Mucosa of rectum (tissue), 2 donors: Measurements from ENCODE around the gene LRRC49.

ENCODE experiments used
- H3K27ac ChIP-seq, 2 donors: one replicate each; pipeline ENCODE4 v1.7.0; 2013; ENCODE audit warnings: inconsistent platforms in 2 of 2, low read depth in 2 of 2, low read length in 2 of 2
- H3K27me3 ChIP-seq, 2 donors: one replicate each; pipeline ENCODE4 v1.7.0; 2013; ENCODE audit warnings: low read length in 2 of 2; ENCODE audit not compliant: control insufficient read depth in 2 of 2, insufficient read depth in 2 of 2
- H3K36me3 ChIP-seq, 2 donors: one replicate each; pipeline ENCODE4 v1.7.0; 2013; ENCODE audit warnings: low read length in 2 of 2; ENCODE audit not compliant: control insufficient read depth in 2 of 2, insufficient read depth in 2 of 2
- H3K4me1 ChIP-seq, 2 donors: one replicate each; pipeline ENCODE4 v1.7.0; 2013; ENCODE audit warnings: low read length in 2 of 2, mild to moderate bottlenecking in 1 of 2; ENCODE audit not compliant: control insufficient read depth in 2 of 2, insufficient read depth in 2 of 2
- H3K4me3 ChIP-seq, 2 donors: one replicate each; pipeline ENCODE4 v1.7.0; 2013; ENCODE audit warnings: low read length in 2 of 2
- H3K9ac ChIP-seq, 2 donors: one replicate each; pipeline ENCODE4 v1.7.0; 2013; ENCODE audit warnings: low read length in 2 of 2, low read depth in 1 of 2, mild to moderate bottlenecking in 1 of 2
- H3K9me3 ChIP-seq, 2 donors: one replicate each; pipeline ENCODE4 v1.7.0; 2013; ENCODE audit warnings: low read length in 2 of 2; ENCODE audit not compliant: control insufficient read depth in 2 of 2
- donor health status: healthy.
- donor health status: Normal muscosa, but diverticular disease.

The LRRC49 gene

DNA sequence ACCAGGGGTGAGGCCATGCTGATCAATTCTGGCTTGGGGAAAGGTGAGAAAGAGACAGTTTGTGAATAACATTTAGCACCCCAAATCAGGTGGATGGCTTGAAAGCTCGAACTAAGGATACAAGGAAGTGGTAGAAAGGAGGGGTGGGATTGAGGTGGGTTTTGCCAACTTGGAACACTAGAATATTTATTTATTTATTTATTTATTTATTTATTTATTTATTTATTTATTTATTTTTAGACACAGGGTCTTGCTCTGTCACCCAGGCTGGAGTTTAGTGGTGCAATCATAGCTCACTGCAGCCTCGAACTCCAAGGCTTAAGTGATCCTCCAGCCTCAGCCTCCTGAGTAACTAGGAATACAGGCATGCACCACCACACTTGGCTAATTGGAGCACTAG is 191.6 kb downstream of the LRRC49 start:
- Histone ChIP-seq H3K36me3 (no peaks in the 10 kb centered on the region), H3K4me3 (no peak overlapping the region), H3K9ac (no peak overlapping the region), H3K9me3 (no peaks in the 10 kb centered on the region), H3K27ac (no peak overlapping the region), H3K27me3 (no peaks in the 10 kb centered on the region), H3K4me1 (peaks cover 7 to 21% of the 10 kb centered on the region in 2 donors)

GRCh38 chr15:71085809-71086208 is 193.2 kb downstream of the LRRC49 start:
- Histone ChIP-seq H3K9ac (no peak overlapping the region), H3K27me3 (no peaks in the 10 kb centered on the region), H3K4me3 (no peak overlapping the region), H3K27ac (no peak overlapping the region), H3K36me3 (no peaks in the 10 kb centered on the region), H3K4me1 (peaks cover 4 to 6% of the 10 kb centered on the region in 2 donors), H3K9me3 (no peaks in the 10 kb centered on the region)

- Histone ChIP-seq H3K36me3 (no peaks in the 10 kb centered on the region), H3K4me3 (no peak overlapping the region), H3K9me3 (no peaks in the 10 kb centered on the region), H3K27me3 (no peaks in the 10 kb centered on the region), H3K27ac (no peak overlapping the region), H3K9ac (no peak overlapping the region), H3K4me1 (peaks cover 3 to 7% of the 10 kb centered on the region in 2 donors)
Observed at GRCh38 chr15:71088155-71088554, 195.5 kb downstream of the LRRC49 start.

DNA sequence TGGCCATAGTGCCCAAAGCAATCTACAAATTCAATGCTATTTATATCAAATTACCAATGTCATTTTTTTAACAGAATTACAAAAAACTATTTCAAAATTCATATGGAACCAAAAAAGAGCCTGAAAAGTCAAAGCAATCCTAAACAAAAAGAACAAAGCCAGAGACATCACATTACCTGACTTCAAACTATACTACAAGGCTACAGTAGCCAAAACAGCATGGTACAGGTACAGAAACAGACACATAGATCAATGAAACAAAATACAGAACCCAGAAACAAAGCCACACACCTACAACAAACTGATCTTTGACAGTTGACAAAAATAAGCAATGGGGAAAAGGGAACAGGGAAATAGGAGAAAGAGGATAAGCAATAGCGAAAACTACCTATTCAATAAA is 196.1 kb downstream of the LRRC49 start:
- H3K27ac ChIP-seq: no peak overlapping the region
- no peak overlapping the region for H3K9ac ChIP-seq
- H3K9me3 ChIP-seq: no peaks in the 10 kb centered on the region
- H3K36me3 ChIP-seq: no peaks in the 10 kb centered on the region
- H3K4me1 ChIP-seq: peaks cover 3 to 10% of the 10 kb centered on the region in 2 donors
- H3K27me3 ChIP-seq: no peaks in the 10 kb centered on the region
- H3K4me3 ChIP-seq: no peak overlapping the region

GRCh38 chr15:71089801-71090200 is 197.2 kb downstream of the LRRC49 start:
- H3K27ac ChIP-seq: no peak overlapping the region
- H3K9ac ChIP-seq: no peak overlapping the region
- H3K36me3 ChIP-seq: no peaks in the 10 kb centered on the region
- peaks cover 0 to 12% of the 10 kb centered on the region in 2 donors for H3K4me1 ChIP-seq
- no peaks in the 10 kb centered on the region for H3K9me3 ChIP-seq
- H3K27me3 ChIP-seq: no peaks in the 10 kb centered on the region
- H3K4me3 ChIP-seq: no peak overlapping the region

GRCh38 chr15:71091601-71092000 is 199.0 kb downstream of the LRRC49 start:
- Histone ChIP-seq H3K4me1 (peaks cover 0 to 12% of the 10 kb centered on the region in 2 donors), H3K9ac (no peak overlapping the region), H3K36me3 (no peaks in the 10 kb centered on the region), H3K27ac (no peak overlapping the region), H3K9me3 (no peaks in the 10 kb centered on the region), H3K27me3 (no peaks in the 10 kb centered on the region), H3K4me3 (no peak overlapping the region)

DNA sequence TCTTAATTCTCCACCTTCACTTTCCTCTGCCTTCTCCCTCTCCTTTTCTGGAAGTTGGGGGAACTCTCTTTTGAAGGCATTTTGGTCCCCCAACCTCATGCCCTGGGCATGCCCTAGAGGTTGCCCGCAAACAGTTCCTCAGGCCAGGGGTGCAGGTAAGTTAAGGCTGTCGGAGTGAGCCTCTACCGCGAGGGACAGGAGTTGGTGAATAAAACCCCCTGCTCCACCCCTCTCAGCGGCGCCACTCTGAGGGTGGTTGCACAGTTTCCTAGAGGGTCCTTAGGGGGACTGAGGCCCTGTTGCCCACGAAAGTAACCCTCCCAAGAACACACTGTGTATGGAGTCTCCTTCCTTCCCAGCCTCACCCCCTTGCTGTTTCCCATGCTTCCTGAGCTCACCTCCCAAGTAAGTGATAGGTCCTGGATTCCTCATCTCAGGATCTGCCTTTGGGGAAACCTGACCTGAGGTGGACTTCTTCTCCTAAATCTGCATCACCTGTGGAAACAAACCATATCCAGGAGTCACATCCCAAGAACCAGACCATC is 199.5 kb downstream of the LRRC49 start:
- peaks cover 0 to 12% of the 10 kb centered on the region in 2 donors for H3K4me1 ChIP-seq
- H3K9ac ChIP-seq: no peak overlapping the region
- no peaks in the 10 kb centered on the region for H3K36me3 ChIP-seq
- no peaks in the 10 kb centered on the region for H3K9me3 ChIP-seq
- no peaks in the 10 kb centered on the region for H3K27me3 ChIP-seq
- no peak overlapping the region for H3K27ac ChIP-seq
- H3K4me3 ChIP-seq: no peak overlapping the region

GRCh38 chr15:71093054-71094024 is 200.7 kb downstream of the LRRC49 start:
- Histone ChIP-seq H3K9ac (peak overlapping the region; percentile 32 to 47), H3K4me3 (peak overlapping the region; percentile 36 to 61), H3K27me3 (no peaks in the 10 kb centered on the region), H3K9me3 (no peaks in the 10 kb centered on the region), H3K36me3 (no peaks in the 10 kb centered on the region), H3K27ac (peak overlapping the region; percentile 68 to 82), H3K4me1 (peaks cover 0 to 12% of the 10 kb centered on the region in 2 donors)

DNA sequence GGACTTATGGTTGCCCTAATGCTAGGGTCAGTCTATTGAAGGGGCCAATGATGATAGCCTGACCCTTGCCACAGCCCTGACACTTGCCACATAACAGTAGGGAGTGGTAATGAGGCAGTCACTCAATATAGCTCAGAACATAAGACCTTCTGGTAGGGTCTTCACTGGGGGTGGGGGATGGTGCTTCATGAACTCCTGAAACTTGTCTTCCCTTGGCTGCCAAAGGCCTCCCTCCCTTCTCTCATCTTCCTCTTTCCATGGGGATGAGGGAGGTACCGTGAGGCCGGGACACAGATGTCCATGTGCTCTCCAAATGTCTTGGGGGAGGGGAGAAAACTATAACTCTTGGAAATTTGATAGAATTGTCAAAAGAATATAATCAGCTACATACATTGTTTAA is 201.5 kb downstream of the LRRC49 start:
- H3K27ac ChIP-seq: no peak overlapping the region
- no peaks in the 10 kb centered on the region for H3K9me3 ChIP-seq
- H3K9ac ChIP-seq: no peak overlapping the region
- H3K27me3 ChIP-seq: no peaks in the 10 kb centered on the region
- H3K36me3 ChIP-seq: no peaks in the 10 kb centered on the region
- no peak overlapping the region for H3K4me3 ChIP-seq
- H3K4me1 ChIP-seq: peaks cover 0 to 12% of the 10 kb centered on the region in 2 donors

GRCh38 chr15:71096676-71097075 is 204.1 kb downstream of the LRRC49 start:
- H3K4me3 ChIP-seq: no peak overlapping the region
- H3K4me1 ChIP-seq: peaks cover 0 to 12% of the 10 kb centered on the region in 2 donors
- no peaks in the 10 kb centered on the region for H3K36me3 ChIP-seq
- H3K27ac ChIP-seq: peak overlapping the region in 1 of 2 donors; percentile 37
- no peak overlapping the region for H3K9ac ChIP-seq
- no peaks in the 10 kb centered on the region for H3K27me3 ChIP-seq
- no peaks in the 10 kb centered on the region for H3K9me3 ChIP-seq
